ENCODE data around the gene ADRA2B. TPM values are rescaled to one million over a fixed set of nuclear protein-coding genes. Genes with fewer than 3 reads are reported as not detected.
"Not testable (repeated sequence)": the region's sequence is repeated elsewhere in the genome, so short reads cannot be mapped to it uniquely, and the experiment has no call there.

ADRA2B gene
- total RNA-seq, 3 donors from 2014 or later: 0.40 to 0.57 (median 0.40) TPM

- DNase-seq (no peak), ATAC-seq (no peak)
- H3K27me3 Mint-ChIP-seq (ENCODE audit: low read depth): peaks cover 4% of the 10 kb centered on the region
- H3K4me1 Mint-ChIP-seq (ENCODE audit: low read depth): no peaks in the 10 kb centered on the region
- peaks cover 16% of the 10 kb centered on the region for H3K9me3 Mint-ChIP-seq
- no peak overlapping the region for H3K4me3 Mint-ChIP-seq
- H3K36me3 Mint-ChIP-seq (ENCODE audit: insufficient read depth): no peaks in the 10 kb centered on the region
Observed at GRCh38 chr2:96074156-96074555, 42.2 kb downstream of the ADRA2B start.

GRCh38 chr2:96073170-96073775, 43.1 kb downstream of the ADRA2B start:
- Mint-ChIP-seq H3K9me3 (peaks cover 16% of the 10 kb centered on the region), H3K36me3 (ENCODE audit: insufficient read depth) (no peaks in the 10 kb centered on the region), H3K27me3 (ENCODE audit: low read depth) (peaks cover 4% of the 10 kb centered on the region), H3K4me3 (no peak overlapping the region), H3K4me1 (ENCODE audit: low read depth) (no peaks in the 10 kb centered on the region)
- ATAC-seq: no peak
- no peak for DNase-seq

GRCh38 chr2:96072746-96073145, 43.6 kb downstream of the ADRA2B start:
- H3K4me3 Mint-ChIP-seq: no peak overlapping the region
- no peaks in the 10 kb centered on the region for H3K4me1 Mint-ChIP-seq (ENCODE audit: low read depth)
- H3K9me3 Mint-ChIP-seq: peaks cover 16% of the 10 kb centered on the region
- peaks cover 4% of the 10 kb centered on the region for H3K27me3 Mint-ChIP-seq (ENCODE audit: low read depth)
- ATAC-seq: no peak
- no peaks in the 10 kb centered on the region for H3K36me3 Mint-ChIP-seq (ENCODE audit: insufficient read depth)
- no peak for DNase-seq

- not testable (repeated sequence) for ATAC-seq; H3K27me3 Mint-ChIP-seq (ENCODE audit: low read depth); DNase-seq; H3K4me1 Mint-ChIP-seq (ENCODE audit: low read depth); H3K4me3 Mint-ChIP-seq; H3K36me3 Mint-ChIP-seq (ENCODE audit: insufficient read depth)
- peaks cover 16% of the 10 kb centered on the region for H3K9me3 Mint-ChIP-seq
Observed at GRCh38 chr2:96071977-96072491, 44.3 kb downstream of the ADRA2B start.

GRCh38 chr2:96071087-96071976, 45.0 kb downstream of the ADRA2B start:
- DNase-seq; H3K36me3 Mint-ChIP-seq (ENCODE audit: insufficient read depth); ATAC-seq; H3K4me1 Mint-ChIP-seq (ENCODE audit: low read depth); H3K4me3 Mint-ChIP-seq; H3K27me3 Mint-ChIP-seq (ENCODE audit: low read depth): not testable (repeated sequence)
- H3K9me3 Mint-ChIP-seq: peaks cover 16% of the 10 kb centered on the region

GRCh38 chr2:96070351-96070750, 46.0 kb downstream of the ADRA2B start:
- H3K27me3 Mint-ChIP-seq (ENCODE audit: low read depth); H3K9me3 Mint-ChIP-seq; H3K36me3 Mint-ChIP-seq (ENCODE audit: insufficient read depth); H3K4me3 Mint-ChIP-seq; DNase-seq; ATAC-seq; H3K4me1 Mint-ChIP-seq (ENCODE audit: low read depth): not testable (repeated sequence)

- H3K9me3 Mint-ChIP-seq; H3K4me3 Mint-ChIP-seq; ATAC-seq; H3K4me1 Mint-ChIP-seq (ENCODE audit: low read depth); H3K36me3 Mint-ChIP-seq (ENCODE audit: insufficient read depth); H3K27me3 Mint-ChIP-seq (ENCODE audit: low read depth); DNase-seq: not testable (repeated sequence)
Observed at GRCh38 chr2:96069878-96070277, 46.5 kb downstream of the ADRA2B start.

GRCh38 chr2:96067902-96068581, 48.3 kb downstream of the ADRA2B start:
- not testable (repeated sequence) for ATAC-seq; DNase-seq; H3K4me3 Mint-ChIP-seq; H3K4me1 Mint-ChIP-seq (ENCODE audit: low read depth); H3K27me3 Mint-ChIP-seq (ENCODE audit: low read depth); H3K9me3 Mint-ChIP-seq; H3K36me3 Mint-ChIP-seq (ENCODE audit: insufficient read depth)

GRCh38 chr2:96067098-96067660, 49.2 kb downstream of the ADRA2B start:
- DNase-seq; H3K4me3 Mint-ChIP-seq; H3K9me3 Mint-ChIP-seq; H3K36me3 Mint-ChIP-seq (ENCODE audit: insufficient read depth); H3K27me3 Mint-ChIP-seq (ENCODE audit: low read depth); H3K4me1 Mint-ChIP-seq (ENCODE audit: low read depth); ATAC-seq: not testable (repeated sequence)

- ATAC-seq; H3K4me1 Mint-ChIP-seq (ENCODE audit: low read depth); DNase-seq; H3K27me3 Mint-ChIP-seq (ENCODE audit: low read depth); H3K9me3 Mint-ChIP-seq; H3K4me3 Mint-ChIP-seq; H3K36me3 Mint-ChIP-seq (ENCODE audit: insufficient read depth): not testable (repeated sequence)
Observed at GRCh38 chr2:96066511-96066910, 49.9 kb downstream of the ADRA2B start.

GRCh38 chr2:96065954-96066353, 50.4 kb downstream of the ADRA2B start:
- H3K9me3 Mint-ChIP-seq; H3K36me3 Mint-ChIP-seq (ENCODE audit: insufficient read depth); H3K4me1 Mint-ChIP-seq (ENCODE audit: low read depth); ATAC-seq; H3K4me3 Mint-ChIP-seq; H3K27me3 Mint-ChIP-seq (ENCODE audit: low read depth); DNase-seq: not testable (repeated sequence)

- Mint-ChIP-seq H3K4me1 (ENCODE audit: low read depth) (peaks cover 2% of the 10 kb centered on the region), H3K4me3 (no peak overlapping the region), H3K36me3 (ENCODE audit: insufficient read depth) (no peaks in the 10 kb centered on the region), H3K9me3 (no peaks in the 10 kb centered on the region), H3K27me3 (ENCODE audit: low read depth) (no peaks in the 10 kb centered on the region)
- no peak for ATAC-seq
- DNase-seq: no peak
Observed at GRCh38 chr2:96065381-96065930, 50.9 kb downstream of the ADRA2B start.

GRCh38 chr2:96064760-96065159, 51.6 kb downstream of the ADRA2B start:
- H3K4me1 Mint-ChIP-seq (ENCODE audit: low read depth); H3K9me3 Mint-ChIP-seq; H3K36me3 Mint-ChIP-seq (ENCODE audit: insufficient read depth); DNase-seq; ATAC-seq; H3K4me3 Mint-ChIP-seq; H3K27me3 Mint-ChIP-seq (ENCODE audit: low read depth): not testable (repeated sequence)

- not testable (repeated sequence) for H3K36me3 Mint-ChIP-seq (ENCODE audit: insufficient read depth); H3K9me3 Mint-ChIP-seq; DNase-seq; H3K4me1 Mint-ChIP-seq (ENCODE audit: low read depth); ATAC-seq; H3K27me3 Mint-ChIP-seq (ENCODE audit: low read depth); H3K4me3 Mint-ChIP-seq
Observed at GRCh38 chr2:96064047-96064675, 52.2 kb downstream of the ADRA2B start.

Data from activated T-cell treated with anti-CD3 and anti-CD28 coated beads, Interleukin-2, amount 50 U/mL, for 4 hours (primary cell).